ENCODE measurements around the gene SAP25.
"Not testable (repeated sequence)": the region's sequence is repeated elsewhere in the genome, so short reads cannot be mapped to it uniquely, and the experiment has no call there.

The SAP25 gene

DNA sequence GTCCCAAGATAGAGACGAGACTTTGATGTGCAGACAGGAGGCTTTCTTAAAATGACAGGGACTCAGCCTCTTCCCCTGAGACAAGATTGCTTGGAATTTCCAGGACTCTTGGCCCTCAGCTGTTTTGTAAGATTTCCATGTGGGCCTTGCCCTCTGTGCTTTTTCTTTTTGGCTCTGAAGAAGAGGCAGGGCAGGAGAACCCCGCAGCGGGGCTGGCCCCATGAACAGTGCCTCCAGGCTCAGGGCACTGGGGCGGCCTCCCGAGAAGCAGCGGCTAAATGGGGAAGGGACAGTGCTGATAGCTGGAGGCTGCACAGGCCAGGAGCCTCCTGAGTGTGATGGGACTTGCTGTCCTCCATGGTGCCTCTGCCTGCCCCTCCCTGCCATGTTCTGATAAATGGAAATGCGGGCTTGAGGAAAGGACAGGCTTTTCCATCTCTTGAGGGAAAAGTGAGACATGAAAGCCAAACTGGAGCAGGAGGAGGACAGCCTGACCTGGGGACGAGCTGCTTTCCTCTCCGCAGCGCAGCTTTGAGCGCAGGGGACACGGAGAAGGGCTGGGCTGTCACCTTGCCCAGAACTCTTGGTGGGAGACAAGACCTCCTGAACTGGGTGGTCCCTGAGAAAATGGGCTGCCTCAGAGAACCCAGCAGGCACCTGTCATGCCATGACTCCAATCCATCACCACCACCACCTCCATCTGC, 12.1 kb downstream of the SAP25 start:
- no peak for DNase-seq (ENCODE audit: low read depth)

DNA sequence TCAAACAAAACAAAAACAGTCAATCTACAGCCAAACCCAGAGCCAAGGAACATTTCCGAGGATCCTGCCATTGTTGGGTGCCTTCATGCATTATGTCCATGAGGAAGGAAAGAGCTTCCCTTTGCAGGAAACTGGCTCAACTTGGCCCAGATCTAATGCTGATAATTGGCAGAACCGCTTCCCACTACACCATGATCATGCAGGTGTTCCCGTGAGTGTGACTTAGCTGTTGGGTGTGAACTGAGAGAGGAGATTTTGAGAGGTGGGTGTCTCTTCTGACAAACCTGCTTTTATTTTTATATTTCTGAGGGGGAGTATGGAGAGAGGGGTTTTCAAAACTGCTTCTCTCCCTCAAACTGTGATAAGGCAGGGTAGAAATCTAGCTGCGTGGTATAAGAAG, 14.6 kb downstream of the SAP25 start:
- DNase-seq (ENCODE audit: low read depth) = no peak

DNA sequence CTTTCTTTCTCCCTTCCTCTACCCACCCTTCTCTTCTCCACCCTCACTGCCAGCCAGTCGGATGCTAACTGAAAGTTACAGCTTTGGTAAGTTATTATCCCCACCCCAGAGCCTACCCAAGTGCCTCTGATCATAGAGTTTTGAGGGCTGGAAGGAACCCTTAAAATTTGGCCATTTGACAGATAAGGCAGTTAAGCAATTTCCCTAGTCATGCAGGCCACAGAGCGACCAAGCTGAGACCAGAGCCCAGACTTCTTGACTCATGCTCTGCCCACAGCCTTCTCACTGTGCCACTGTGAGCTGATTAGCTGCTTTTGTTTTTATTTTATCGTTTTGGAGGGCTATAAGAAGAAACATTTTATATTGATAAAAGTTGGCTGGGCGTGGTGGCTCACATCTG, 17.2 kb downstream of the SAP25 start:
- DNase-seq (ENCODE audit: low read depth) = no peak

DNA sequence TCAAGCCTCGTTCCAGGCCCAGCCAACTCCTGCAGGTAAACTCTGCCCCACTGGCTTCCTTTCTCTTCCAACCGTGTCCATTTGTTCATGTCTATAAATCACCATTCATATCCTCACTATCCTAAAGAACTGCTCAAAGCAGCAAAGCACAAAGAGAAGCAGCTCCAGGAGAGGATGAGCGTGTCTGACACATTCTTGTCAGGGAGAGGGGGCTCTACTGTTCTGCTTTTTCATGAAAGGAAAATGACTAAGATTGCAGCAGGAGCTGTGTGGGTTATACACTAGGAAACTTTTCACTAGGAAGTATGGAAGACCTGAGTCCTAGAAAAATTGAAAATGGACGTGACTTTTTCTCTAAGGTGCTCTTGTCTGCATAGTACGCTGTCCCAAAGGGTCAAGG, 18.0 kb downstream of the SAP25 start:
- DNase-seq (ENCODE audit: low read depth) = no peak

DNA sequence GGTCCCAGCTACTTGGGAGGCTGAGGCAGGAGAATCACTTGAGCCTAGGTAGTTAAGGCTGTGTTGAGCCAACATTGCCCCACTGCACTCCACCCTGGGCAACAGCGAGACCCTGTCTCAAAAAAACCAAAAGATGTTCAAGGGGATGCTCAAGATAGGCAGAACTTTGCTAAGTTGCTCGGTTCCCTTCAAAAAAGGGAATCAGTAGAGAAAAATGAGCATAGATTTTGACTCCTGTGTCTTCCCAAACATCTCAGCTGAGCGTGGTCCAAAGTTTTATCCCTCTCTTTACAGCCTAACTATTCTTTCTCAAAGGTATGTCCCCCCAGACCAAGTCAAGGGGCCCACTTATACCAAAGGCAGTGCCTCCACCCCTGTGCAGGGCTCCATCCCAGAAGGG, 20.7 kb downstream of the SAP25 start:
- DNase-seq (ENCODE audit: low read depth) = no peak

DNA sequence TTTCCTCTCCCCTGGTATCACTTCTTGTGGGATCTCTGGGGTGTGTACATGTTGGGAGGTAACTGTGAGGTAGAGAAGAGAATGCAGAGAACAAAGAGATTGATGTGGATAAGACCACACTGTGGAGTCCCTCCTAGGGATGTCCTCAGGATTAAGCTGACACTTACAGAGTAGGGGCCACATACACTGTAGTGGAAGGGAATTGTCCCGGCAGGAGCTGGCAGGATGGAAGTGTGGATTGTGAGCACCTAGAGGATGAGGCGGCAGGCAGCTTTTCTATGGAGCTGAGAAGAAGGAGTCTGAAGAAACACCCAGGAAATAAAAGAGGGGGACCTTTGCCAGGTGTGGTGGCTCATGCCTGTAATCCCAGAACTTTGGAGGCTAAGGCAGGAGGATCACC, 21.2 kb downstream of the SAP25 start:
- DNase-seq (ENCODE audit: low read depth) = no peak

DNA sequence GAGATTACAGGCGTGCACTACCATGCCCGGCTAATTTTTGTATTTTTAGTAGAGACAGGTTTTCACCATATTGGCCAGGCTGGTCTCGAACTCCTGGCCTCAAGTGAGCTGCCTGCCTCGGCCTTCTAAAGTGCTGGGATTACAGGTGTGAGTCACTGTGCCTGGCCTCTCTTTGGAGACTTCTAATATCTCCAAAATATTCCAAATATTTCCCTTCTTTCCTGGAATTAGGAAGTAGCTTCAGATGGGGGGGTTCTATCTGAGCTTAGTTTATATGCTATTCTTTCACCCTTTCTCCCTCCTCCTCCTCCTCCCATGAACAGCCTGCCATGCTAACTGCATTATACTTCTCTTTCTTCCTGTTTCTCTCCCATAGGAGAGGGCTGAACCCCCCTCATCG, 25.3 kb downstream of the SAP25 start:
- not testable (repeated sequence) for DNase-seq (ENCODE audit: low read depth)

DNA sequence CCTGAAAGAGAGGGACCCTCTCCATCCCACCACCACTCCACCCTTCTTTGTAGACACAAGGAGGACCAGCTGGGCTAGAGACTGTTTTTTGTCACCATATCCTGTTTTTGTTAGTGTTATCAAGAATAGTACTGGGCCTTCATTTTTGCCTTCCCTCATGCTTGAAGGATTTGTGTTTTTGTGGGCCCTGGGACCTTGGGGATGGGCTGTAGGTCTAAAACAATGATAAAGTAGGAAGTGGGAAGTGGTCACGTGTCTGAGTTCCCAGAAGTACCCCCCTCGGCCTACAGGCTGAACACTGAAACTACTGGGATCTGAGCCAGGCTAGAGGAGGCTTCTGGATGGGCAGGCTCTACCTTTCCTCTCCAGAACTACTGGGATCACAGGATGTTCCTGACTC, 25.8 kb downstream of the SAP25 start:
- no peak for DNase-seq (ENCODE audit: low read depth)

DNA sequence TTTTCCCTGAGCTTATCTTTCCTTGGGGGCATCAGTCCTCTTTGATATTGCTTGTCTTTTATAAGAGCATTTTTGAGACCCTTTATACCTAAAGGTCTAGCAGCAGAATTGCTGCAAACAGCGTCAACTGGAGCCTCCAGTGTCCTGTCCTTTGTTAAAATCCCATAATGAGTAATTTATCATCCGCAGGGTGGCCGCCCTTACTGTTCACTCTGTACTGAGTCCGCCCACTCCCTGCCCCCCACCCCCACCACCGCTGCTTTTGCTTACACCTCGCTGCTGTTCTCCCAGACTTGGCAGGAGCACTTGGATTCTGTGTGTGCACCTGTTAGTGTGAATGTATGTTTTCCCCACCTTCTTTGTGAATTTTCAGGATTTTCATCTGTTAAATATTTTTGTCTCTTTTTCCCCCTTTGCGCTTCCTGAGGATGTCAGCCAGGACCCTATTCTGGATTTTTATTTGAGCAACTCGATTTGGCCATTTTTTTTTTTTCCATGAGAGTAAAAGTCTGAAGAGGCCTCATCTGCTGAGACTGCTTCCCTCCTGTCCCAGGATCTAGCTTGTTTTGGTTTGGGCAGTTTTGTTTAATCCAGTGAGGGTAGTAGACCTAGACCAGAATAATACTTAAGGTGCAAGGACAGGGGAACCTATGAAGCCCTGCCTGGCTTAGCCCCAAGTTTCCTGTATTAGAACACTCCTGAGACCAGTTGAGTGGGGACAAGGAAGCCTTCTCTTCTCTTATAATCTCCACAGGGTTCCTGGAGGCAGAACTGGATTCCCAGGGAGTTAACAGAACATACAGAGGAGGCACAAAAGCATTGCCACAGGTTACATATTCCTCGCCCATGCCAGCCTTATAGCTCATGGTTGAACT, 26.5 kb downstream of the SAP25 start:
- DNase-seq (ENCODE audit: low read depth) = no peak

DNA sequence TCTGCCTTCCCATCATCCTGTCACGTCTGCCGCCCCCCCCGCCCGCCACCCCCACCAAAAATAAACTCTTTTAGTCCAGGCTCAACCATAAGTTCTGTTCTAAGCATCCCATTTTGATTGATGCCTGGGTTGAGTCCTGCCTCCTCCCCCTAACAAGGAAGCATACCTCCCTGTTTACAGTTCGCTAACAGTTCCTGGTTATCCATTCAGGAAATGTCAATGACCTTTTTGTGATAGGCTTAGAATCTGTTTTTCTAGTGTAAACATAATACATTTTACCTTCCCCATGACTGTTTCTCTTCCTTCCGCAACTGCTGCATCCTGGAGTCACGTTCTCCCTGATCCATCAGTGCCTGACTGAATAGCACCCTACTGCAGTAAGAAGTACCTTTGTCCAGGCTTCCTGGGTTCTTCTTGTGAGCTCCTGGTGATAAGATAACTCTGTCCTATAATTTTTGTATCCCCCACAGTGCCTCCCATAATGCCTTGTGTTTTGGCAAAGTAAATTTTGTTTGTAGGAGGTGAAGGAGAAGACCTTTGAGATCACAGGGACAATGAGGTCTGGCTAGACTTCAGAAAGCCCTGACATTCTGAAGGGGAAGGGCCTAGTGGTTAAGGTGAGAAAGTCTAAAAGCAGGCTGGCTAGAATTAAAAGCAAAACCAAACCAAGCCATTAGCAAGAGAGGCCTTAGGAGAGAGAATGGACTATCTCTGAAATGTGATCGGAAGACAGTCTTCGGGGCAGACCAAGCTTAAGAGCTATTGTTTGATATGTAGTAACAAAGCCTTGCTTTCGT, 27.4 kb downstream of the SAP25 start:
- no peak for DNase-seq (ENCODE audit: low read depth)

DNA sequence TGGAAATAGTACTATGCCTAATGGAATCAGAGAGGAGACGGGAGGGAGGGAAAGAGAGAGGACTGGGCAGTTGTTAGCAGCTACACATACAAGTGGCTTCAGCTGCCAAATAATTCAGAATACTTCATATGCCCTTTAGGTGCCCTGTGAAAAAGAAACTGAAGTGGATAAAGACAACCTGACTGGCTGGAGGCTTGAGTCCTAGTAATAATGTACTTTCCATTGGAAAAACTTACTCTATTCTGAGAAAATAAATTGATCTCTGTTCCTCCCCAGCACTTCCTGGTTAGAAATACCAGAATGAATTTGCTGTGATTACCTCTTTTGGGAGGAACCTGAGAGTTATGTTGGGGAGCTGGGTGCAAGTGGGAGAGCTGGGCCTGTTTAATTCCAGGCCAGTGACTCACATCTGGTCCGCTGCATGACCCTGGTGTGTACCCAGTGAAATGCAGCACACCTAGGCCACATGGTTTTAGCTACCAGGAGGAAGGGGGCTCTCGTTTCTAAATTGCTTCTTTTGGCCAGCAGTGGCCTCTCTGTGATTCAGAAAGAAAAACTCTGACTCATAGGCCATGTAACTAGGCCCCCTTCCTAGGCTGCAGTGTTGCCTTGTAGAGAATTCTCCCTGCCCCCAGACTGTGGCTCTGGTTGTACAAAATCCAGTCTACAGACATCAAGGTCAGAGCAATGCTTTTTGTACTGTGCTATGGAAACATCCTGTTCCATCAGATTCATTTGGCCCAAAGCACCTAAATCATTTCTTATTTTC, 28.2 kb downstream of the SAP25 start:
- peak; percentile 67 for DNase-seq (ENCODE audit: low read depth)

DNA sequence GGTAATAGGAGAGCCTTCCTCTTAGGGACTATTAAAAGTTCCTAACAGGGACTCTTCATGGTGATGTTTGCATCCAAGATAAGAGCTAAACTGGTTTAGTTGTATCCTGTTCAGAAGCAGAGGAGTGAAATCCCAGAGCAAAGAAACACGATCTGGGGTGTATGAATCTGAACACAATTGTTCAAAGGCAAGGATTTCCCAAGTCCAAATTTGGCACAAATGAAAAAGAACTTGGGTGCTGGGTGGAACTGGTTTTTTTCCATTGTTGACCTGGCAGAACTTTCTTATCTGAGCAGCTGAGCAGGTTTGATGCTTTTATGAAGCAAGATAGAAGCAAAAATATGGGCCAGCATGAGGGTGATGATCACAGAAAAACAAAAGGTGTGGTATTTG, 28.7 kb downstream of the SAP25 start:
- DNase-seq (ENCODE audit: low read depth) = no peak

DNA sequence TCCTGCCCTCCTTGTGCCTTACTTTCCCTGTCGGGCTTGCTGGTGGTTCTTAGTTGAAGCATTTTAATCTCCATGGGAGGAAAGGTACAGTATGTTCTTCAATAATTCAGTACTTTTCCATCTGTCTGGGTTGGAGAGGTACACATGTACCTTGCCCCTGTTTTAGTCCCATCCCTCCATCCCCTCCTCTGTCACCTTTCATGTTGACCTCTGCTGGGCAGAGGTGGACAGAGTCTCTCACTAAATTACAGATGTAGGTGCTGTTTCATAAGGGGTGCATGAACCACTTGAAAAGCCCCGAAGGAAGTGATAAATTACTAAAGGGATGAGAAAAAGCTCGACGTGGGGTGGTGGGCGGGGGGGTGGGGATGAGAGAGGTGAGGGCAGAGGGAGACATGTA, 29.3 kb downstream of the SAP25 start:
- no peak for DNase-seq (ENCODE audit: low read depth)

DNA sequence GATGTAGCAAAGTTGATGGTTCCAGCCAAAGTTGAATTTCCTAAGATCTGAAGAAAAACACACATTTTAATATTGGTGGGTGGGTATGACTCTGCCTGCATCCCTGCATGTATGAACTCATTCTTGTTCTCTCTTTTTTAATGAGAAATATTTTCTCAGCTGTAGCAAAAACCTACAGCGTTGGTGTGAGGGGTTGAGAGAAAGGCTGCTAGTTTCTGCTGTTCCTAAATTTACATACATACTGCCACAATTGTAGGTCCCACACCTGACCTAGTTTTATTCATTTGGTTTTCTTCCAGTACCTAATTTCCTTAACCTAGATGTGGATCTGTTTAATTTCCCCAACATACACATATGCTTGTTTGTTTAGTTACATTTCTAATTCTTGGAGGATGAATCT, 30.1 kb downstream of the SAP25 start:
- DNase-seq (ENCODE audit: low read depth) = no peak

DNA sequence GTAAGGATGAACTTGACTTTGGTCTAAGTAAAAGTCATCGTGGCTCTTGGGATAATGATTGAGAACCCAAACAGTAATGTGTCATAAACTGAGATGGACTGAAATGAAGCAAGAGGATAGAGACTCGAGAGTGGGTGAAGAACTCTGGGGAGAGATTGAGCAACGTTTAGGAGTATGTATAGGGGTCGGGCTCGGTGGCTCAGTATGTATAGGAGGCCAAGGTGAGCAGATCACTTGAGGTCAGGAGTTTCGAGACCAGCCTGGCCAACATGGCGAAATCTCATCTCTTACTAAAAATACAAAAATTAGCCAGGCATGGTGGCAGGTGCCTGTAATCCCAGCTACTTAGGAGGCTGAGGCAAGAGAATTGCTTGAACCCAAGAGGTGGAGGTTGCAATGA, 32.4 kb downstream of the SAP25 start:
- not testable (repeated sequence) for DNase-seq (ENCODE audit: low read depth)

DNA sequence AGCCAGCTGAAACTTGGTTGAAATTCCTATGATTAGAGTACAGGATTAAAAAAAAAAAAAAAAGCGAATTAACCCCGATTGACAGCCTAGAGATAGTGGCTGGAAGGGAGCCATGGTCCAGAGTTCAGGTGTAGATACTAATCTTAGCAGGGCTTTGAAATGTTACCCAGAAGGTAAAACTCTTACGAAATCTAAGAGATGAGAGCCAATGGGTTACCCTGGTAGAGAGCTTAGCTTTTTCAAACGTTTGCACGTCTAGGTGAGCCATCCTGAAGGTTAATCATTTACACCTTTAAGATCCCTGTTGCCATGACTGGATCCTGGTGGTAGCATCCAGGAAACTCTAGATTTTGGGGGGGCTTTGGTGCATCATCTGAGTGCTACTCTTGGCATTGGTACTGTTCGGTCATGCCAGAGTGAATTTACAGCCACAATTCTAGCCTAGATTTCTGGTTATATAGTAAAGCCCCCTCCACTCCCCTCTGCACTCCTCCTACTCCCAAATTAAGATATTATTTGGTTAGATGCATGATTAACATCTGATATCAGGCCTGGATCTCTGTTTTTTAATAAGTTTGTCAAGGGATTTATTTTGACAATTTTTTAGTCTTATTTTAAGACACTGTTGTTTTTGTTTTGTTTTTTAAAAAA, 33.5 kb downstream of the SAP25 start:
- DNase-seq (ENCODE audit: low read depth) = no peak

DNA sequence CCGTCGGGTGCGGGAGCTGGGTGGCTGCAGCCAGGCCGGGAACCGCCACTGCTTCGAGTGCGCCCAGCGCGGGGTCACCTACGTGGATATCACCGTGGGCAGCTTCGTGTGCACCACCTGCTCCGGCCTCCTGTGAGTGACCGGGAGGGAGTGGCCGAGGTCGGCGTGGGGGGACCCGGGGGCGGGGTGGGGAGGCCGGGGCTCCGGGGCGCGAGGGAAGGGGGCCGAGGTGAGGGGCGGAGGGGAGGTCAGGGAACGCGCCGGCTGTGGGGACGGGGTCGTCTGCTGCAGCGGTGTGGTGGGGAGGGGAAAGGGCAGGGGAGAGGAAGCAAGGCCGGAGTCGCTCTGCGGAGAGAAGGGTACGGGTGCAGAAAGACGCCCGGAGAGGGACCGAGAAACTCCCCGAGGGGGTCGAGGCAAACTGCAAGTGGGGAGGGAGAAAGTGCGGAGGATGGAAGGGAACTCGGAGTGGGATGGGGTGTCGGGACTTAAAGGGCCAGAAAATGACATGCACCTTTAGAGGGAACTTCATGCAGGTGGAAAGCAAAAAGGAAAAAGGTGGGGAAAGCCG, 34.2 kb downstream of the SAP25 start:
- DNase-seq (ENCODE audit: low read depth) = no peak

DNA sequence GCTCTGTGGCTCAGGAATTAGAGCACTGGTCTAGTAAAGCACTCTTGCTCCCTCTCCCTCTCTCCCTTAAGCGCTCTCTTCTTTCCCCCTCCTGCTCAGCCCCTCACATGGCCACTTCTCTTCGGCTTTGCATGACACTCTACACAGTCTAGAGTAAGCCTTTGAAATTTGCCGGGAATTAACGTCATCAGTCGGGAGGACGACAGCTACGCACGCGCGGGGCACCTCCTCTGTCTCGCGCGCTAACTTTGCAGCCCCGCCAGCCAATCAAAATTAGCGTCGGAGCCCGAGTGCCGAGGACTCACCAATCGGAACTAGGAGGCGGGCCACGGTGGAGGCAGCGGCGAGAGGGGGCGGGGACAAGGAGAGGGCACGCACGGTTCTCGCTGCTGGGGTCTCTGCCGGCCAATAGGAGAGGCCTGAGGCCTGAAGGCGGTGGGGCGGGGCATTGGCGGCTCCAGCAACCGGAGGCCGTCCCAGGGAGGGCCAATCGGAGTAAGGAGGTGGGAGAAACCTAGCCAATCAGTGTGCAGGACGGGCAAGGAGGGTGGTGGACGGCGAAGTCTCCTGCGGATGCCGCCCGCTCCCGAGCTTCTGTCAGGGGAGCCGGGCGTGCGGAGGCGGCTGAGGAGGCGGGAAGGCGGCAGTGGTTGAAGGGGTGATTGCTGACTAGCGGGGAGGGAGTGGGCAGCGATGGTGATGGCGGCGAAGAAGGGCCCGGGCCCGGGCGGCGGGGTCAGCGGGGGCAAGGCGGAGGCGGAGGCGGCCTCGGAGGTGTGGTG, 34.9 kb downstream of the SAP25 start, which contains the start of gene AGFG2:
Gene AGFG2 (plus strand): TSS at position 550 of the 782 bp plus-strand sequence. CDS start 144 bp downstream, at position 694.
- peak; percentile 96 for DNase-seq (ENCODE audit: low read depth)

DNA sequence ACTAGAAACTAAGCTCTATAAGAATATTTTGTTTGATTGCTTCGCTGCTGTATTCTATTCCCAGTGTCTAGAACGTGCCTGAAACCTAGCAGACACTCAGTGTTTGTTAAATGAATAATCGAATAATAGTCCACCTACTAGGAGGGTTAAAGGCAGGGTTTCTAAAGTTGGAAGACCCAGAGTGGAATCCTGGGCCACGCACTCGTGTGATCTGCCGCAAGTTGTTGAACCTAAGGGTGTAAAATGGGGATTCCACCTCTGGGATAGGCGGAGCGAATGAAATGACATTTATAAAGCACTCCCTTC, 35.4 kb downstream of the SAP25 start:
- no peak for DNase-seq (ENCODE audit: low read depth)

DNA sequence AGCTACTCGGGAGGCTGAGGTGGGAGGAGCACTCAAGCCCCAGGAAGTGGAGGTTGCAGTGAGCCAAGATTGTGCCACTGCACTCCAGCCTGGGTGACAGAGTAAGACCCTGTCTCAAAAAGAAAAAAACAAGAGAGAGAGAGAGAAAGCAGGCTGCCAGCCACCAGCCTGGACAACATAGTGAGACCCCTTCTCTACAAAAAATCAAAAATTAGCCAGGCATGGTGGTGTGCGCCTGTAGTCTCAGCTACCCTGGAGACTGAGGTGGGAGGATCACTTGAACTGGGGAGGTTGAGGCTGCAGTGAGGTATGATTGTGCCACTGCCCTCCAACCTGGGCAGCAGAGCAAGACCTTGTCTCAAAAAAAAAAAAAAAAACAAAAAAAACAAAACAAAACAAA, 37.0 kb downstream of the SAP25 start:
- not testable (repeated sequence) for DNase-seq (ENCODE audit: low read depth)
